ENCODE measurements around the gene TOP2A.

Gene TOP2A

GRCh38 chr17:40356990-40357881 is 60.5 kb downstream of the TOP2A start:
- DNase-seq, result no peak

GRCh38 chr17:40355804-40356758 is 61.6 kb downstream of the TOP2A start:
- DNase-seq, result no peak

- peak; percentile 75 for DNase-seq
These were observed 62.4 kb downstream of the TOP2A start for GRCh38 chr17:40355123-40355803.

GRCh38 chr17:40354221-40355122 is 63.2 kb downstream of the TOP2A start:
- no peak for DNase-seq

- no peak for DNase-seq
These were observed 64.8 kb downstream of the TOP2A start for GRCh38 chr17:40352779-40353394.

- DNase-seq, result no peak
These were observed 65.4 kb downstream of the TOP2A start for GRCh38 chr17:40352237-40352778.

- no peak for DNase-seq
These were observed 66.1 kb downstream of the TOP2A start for GRCh38 chr17:40351359-40352236.

GRCh38 chr17:40350689-40351358 is 66.9 kb downstream of the TOP2A start:
- no peak for DNase-seq

GRCh38 chr17:40349895-40350688 is 67.6 kb downstream of the TOP2A start:
- no peak for DNase-seq

GRCh38 chr17:40349477-40349894 is 68.2 kb downstream of the TOP2A start:
- DNase-seq, result no peak

GRCh38 chr17:40348562-40349476 is 68.9 kb downstream of the TOP2A start:
- DNase-seq, result no peak

GRCh38 chr17:40348136-40348504 is 69.6 kb downstream of the TOP2A start:
- DNase-seq, result no peak

GRCh38 chr17:40347319-40348135 is 70.2 kb downstream of the TOP2A start:
- DNase-seq, result no peak

GRCh38 chr17:40346765-40347158 is 70.9 kb downstream of the TOP2A start:
- DNase-seq, result peak; percentile 40

GRCh38 chr17:40345994-40346764 is 71.5 kb downstream of the TOP2A start:
- no peak for DNase-seq

All from CD4-positive, alpha-beta T cell treated with Interleukin-15 for 1 hour (primary cell).